MM.1S (cell line): ENCODE data around the gene NEDD4L.

Experiments used
- DNase-seq: peaks from one replicate; pipeline ENCODE4 v3.0.0-alpha.2; 2015
- H2AFZ ChIP-seq: fragments of 300-600 bp; sonication (generic); 2 replicates; pipeline ENCODE4 v1.6.0; 2016; ENCODE audit warnings: antibody characterized with exemption, low read length
- H3F3A ChIP-seq: fragments of 300-600 bp; sonication (generic); 2 replicates; pipeline ENCODE4 v1.6.1; 2016; ENCODE audit warnings: mild to moderate bottlenecking, antibody characterized with exemption, low read length, moderate library complexity, mixed read lengths; ENCODE audit not compliant: insufficient read depth
- H3K27ac ChIP-seq: fragments of 300-600 bp; sonication (generic); 2 replicates; pipeline ENCODE4 v1.5.1; 2016; ENCODE audit warnings: mild to moderate bottlenecking, low read length
- H3K27me3 ChIP-seq: fragments of 300-600 bp; sonication (generic); replicated peaks from 2 replicates; pipeline ENCODE4 v1.6.0; 2016; ENCODE audit warnings: low read length; ENCODE audit not compliant: insufficient read depth
- H3K36me3 ChIP-seq: fragments of 300-600 bp; sonication (generic); replicated peaks from 2 replicates; pipeline ENCODE4 v1.6.1; 2016; ENCODE audit warnings: mild to moderate bottlenecking, low read length, mixed read lengths; ENCODE audit not compliant: insufficient read depth
- H3K4me1 ChIP-seq: fragments of 300-600 bp; sonication (generic); 2 replicates; pipeline ENCODE4 v1.6.1; 2016; ENCODE audit warnings: low read length, mixed read lengths
- H3K4me2 ChIP-seq: fragments of 300-600 bp; sonication (generic); 2 replicates; pipeline ENCODE4 v1.6.0; 2016; ENCODE audit warnings: low read depth, low read length
- H3K4me3 ChIP-seq: fragments of 300-600 bp; sonication (generic); 2 replicates; pipeline ENCODE4 v1.5.1; 2016; ENCODE audit warnings: low read length, mixed read lengths
- H3K79me2 ChIP-seq: fragments of 300-600 bp; sonication (generic); 2 replicates; pipeline ENCODE4 v1.6.1; 2016; ENCODE audit warnings: mixed run types, low read length, mixed read lengths
- H3K9ac ChIP-seq: fragments of 300-600 bp; sonication (generic); 2 replicates; pipeline ENCODE4 v1.6.1; 2016; ENCODE audit warnings: low read length, mixed read lengths
- H3K9me2 ChIP-seq: fragments of 300-600 bp; sonication (generic); replicated peaks from 2 replicates; pipeline ENCODE4 v1.6.1; 2016; ENCODE audit warnings: mild to moderate bottlenecking, low read length, mixed read lengths; ENCODE audit not compliant: insufficient read depth
- H3K9me3 ChIP-seq: fragments of 300-600 bp; sonication (generic); replicated peaks from 2 replicates; pipeline ENCODE4 v1.6.1; 2016; ENCODE audit warnings: mild to moderate bottlenecking, low read length, mixed read lengths; ENCODE audit not compliant: insufficient read depth
- H4K20me1 ChIP-seq: fragments of 300-600 bp; sonication (generic); 2 replicates; pipeline ENCODE4 v1.6.1; 2016; ENCODE audit warnings: mild to moderate bottlenecking, low read length, moderate library complexity, mixed read lengths; ENCODE audit not compliant: insufficient read depth
- EZH2 ChIP-seq: fragments of 300-600 bp; sonication (generic); optimal IDR thresholded peaks from 2 replicates; pipeline ENCODE3; 2017; ENCODE audit warnings: low read depth, mild to moderate bottlenecking, antibody characterized with exemption, low read length, mixed read lengths
- EZH2phosphoT487 ChIP-seq: fragments of 300-600 bp; sonication (generic); IDR thresholded peaks from 2 replicates; pipeline ENCODE4 v1.6.1; 2018; ENCODE audit warnings: antibody characterized with exemption, low read length
- TF ChIP-seq, protein P1 (sequence below): fragments of 300-600 bp; sonication (generic); IDR thresholded peaks from 2 replicates; pipeline ENCODE4 v1.5.1; 2016; ENCODE audit warnings: antibody characterized with exemption, low read length, mixed read lengths

NEDD4L gene

DNA sequence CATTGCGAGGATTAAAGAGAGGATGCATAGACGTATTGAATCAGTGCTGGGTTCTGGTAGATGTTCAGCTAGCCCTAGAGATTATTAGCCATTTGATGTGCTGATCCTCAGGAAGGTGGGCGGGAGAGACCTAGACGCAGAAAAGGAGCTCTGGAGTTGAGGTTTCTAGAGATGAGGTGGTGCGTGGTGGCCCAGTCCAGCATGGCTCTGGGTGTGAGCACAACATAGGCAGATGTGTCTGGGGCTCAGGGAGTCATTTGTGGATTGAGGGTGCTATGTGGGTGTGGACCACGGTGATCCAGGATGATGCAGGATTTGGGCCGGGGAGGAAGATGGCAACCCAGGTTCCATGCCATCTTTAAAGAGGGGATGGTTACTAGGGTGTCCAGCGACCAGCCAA lies 102.1 kb downstream of the NEDD4L start:
- H3K27me3 ChIP-seq = no peaks in the 10 kb centered on the region
- no peak overlapping the region for H3K4me3 ChIP-seq
- TF ChIP-seq EZH2phosphoT487 = no peak
- no peaks in the 10 kb centered on the region for H3K36me3 ChIP-seq
- H3K27ac ChIP-seq = no peak overlapping the region
- H3F3A ChIP-seq = no peaks in the 10 kb centered on the region
- H3K9me3 ChIP-seq = no peaks in the 10 kb centered on the region
- H3K4me2 ChIP-seq = no peak overlapping the region
- H3K4me1 ChIP-seq = no peaks in the 10 kb centered on the region
- no peak overlapping the region for H3K9ac ChIP-seq
- DNase-seq = no peak
- no peak overlapping the region for H2AFZ ChIP-seq
- no peaks in the 10 kb centered on the region for H4K20me1 ChIP-seq
- no peaks in the 10 kb centered on the region for H3K9me2 ChIP-seq
- no peaks in the 10 kb centered on the region for H3K79me2 ChIP-seq

DNA sequence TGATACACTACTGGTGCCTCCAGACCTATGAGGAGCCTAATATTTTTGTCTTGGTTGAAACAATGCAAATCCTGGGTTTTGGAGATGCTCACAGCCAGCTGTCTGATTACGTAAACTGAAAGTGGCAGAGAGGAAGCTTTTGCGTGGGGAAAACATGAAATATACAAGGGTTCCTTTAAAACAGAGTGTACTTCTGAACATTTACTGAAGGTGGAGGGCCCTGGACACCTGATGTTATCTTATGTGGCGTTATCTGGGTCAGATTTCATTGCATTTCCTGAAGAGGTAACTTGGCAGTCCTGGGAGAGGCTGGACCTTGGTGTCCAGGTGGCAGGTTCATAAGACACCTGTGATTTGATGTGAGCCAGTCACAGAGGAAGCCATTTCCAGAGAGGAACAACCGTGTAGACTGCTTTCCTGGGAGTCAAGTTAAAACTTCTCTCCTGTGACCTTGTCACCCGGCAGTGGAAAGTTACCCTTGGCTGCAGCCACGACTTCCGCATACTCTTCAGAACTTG lies 105.0 kb downstream of the NEDD4L start:
- no peaks in the 10 kb centered on the region for H3F3A ChIP-seq
- H3K4me3 ChIP-seq = no peak overlapping the region
- H2AFZ ChIP-seq = no peak overlapping the region
- H3K79me2 ChIP-seq = no peaks in the 10 kb centered on the region
- H3K27me3 ChIP-seq = no peaks in the 10 kb centered on the region
- H3K4me2 ChIP-seq = no peak overlapping the region
- H3K9ac ChIP-seq = no peak overlapping the region
- TF ChIP-seq EZH2 (no peak), EZH2phosphoT487 (no peak)
- TF ChIP-seq, protein P1, sequence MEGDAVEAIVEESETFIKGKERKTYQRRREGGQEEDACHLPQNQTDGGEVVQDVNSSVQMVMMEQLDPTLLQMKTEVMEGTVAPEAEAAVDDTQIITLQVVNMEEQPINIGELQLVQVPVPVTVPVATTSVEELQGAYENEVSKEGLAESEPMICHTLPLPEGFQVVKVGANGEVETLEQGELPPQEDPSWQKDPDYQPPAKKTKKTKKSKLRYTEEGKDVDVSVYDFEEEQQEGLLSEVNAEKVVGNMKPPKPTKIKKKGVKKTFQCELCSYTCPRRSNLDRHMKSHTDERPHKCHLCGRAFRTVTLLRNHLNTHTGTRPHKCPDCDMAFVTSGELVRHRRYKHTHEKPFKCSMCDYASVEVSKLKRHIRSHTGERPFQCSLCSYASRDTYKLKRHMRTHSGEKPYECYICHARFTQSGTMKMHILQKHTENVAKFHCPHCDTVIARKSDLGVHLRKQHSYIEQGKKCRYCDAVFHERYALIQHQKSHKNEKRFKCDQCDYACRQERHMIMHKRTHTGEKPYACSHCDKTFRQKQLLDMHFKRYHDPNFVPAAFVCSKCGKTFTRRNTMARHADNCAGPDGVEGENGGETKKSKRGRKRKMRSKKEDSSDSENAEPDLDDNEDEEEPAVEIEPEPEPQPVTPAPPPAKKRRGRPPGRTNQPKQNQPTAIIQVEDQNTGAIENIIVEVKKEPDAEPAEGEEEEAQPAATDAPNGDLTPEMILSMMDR = no peak
- H3K9me3 ChIP-seq = no peaks in the 10 kb centered on the region
- no peaks in the 10 kb centered on the region for H3K9me2 ChIP-seq
- H3K27ac ChIP-seq = no peak overlapping the region
- no peaks in the 10 kb centered on the region for H3K4me1 ChIP-seq
- no peaks in the 10 kb centered on the region for H3K36me3 ChIP-seq
- no peak for DNase-seq
- H4K20me1 ChIP-seq = no peaks in the 10 kb centered on the region

DNA sequence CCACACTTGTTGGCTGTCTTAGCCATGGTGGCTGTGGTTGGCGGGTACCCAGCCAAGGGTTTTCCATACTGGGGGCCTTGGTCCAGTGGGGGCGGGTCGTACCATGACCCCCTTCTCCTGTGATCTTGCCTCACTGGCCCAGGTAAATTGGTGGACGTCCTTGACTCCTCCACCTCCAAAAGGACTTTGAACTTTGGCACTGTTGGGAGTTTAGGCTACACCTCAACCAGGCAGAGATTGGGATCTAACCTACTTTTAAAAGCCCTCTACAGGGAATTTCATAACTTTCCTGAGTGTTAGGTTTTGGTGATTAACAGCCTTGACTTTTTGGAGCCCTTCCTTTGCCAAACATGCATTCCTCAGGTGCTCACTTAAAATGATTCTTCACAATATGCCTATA lies 106.7 kb downstream of the NEDD4L start:
- no peak for DNase-seq
- H3K9me2 ChIP-seq = no peaks in the 10 kb centered on the region
- no peak overlapping the region for H3K4me2 ChIP-seq
- H3K79me2 ChIP-seq = no peaks in the 10 kb centered on the region
- H3K27ac ChIP-seq = no peak overlapping the region
- H2AFZ ChIP-seq = no peak overlapping the region
- H3K4me1 ChIP-seq = no peaks in the 10 kb centered on the region
- no peaks in the 10 kb centered on the region for H3F3A ChIP-seq
- H3K9ac ChIP-seq = no peak overlapping the region
- no peak for TF ChIP-seq EZH2phosphoT487
- TF ChIP-seq EZH2 = no peak
- TF ChIP-seq, protein P1 = no peak
- H3K27me3 ChIP-seq = no peaks in the 10 kb centered on the region
- H3K4me3 ChIP-seq = no peak overlapping the region
- H3K9me3 ChIP-seq = no peaks in the 10 kb centered on the region
- no peaks in the 10 kb centered on the region for H3K36me3 ChIP-seq
- H4K20me1 ChIP-seq = no peaks in the 10 kb centered on the region

DNA sequence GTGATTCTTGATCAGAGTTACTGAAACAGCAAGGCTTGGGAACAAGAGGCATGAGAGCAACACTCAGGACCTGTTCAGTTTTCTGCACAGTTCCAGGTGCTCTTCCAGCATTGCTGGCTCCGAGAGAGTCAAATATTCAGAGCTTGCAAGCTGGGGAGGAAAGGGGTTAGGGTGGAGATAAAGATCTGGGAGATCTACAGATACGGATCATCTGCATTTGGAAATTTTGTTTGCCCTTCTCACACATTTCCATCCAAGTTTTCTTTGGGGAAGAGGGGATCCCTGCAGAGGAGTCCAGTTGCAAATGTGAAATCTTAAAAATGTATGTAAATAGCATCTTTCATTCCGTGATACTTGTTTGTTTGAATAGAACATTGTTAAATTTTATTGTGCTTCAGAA lies 108.2 kb downstream of the NEDD4L start:
- Histone ChIP-seq H4K20me1 (no peaks in the 10 kb centered on the region), H3F3A (no peaks in the 10 kb centered on the region), H3K79me2 (no peaks in the 10 kb centered on the region), H3K4me1 (no peaks in the 10 kb centered on the region), H3K36me3 (no peaks in the 10 kb centered on the region), H3K9me3 (no peaks in the 10 kb centered on the region), H3K9me2 (no peaks in the 10 kb centered on the region), H3K4me2 (no peak overlapping the region), H3K27me3 (no peaks in the 10 kb centered on the region), H3K27ac (no peak overlapping the region), H3K4me3 (no peak overlapping the region), H2AFZ (no peak overlapping the region), H3K9ac (no peak overlapping the region)
- no peak for DNase-seq
- TF ChIP-seq, protein P1 = no peak
- TF ChIP-seq EZH2phosphoT487 = no peak
- no peak for TF ChIP-seq EZH2
